GM13977 (cell line): ENCODE data around the gene CNST.
"Not testable (repeated sequence)": the region's sequence is repeated elsewhere in the genome, so short reads cannot be mapped to it uniquely, and the experiment has no call there.

Experiments
- DNase-seq: peaks from one replicate; pipeline ENCODE4 v3.0.0; 2012; ENCODE audit warnings: low spot score
- in situ Hi-C: fragments of 300-500 bp; cut with MboI; formaldehyde crosslinking; loops from one replicate; pipeline ENCODE4 v1.12.0; 2022; ENCODE audit warnings: low sequenced_read_pairs, low pct_unique_long_range_greater_than_20kb, mixed read lengths, inconsistent platforms; ENCODE audit not compliant: unreplicated experiment
- TF ChIP-seq, protein P1 (sequence below): IDR thresholded peaks from 2 replicates; pipeline ENCODE4 v1.5.1; 2012; ENCODE audit warnings: mild to moderate bottlenecking, control low read depth; ENCODE audit not compliant: insufficient read depth; ENCODE audit errors: extremely low read depth, missing control alignments

CNST gene

DNA sequence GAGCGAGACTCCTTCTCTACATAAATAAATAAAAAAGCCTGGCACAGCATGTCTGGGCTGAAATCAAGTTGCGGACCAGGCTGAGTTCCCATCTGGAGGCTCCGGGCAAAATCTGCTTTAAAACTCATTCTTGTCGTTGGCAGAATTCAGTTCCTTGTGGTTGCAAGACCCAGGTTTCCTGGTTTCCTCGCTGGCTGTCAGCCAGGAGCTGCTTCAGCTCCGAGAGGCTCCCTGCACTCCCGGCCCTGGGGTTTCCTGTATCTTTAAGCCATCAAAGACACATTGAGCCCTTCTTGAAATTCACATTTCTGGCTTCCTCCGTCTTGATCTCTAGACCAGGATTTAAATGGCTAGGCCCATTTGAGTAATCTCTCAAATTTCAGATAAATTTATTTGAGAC is 137.3 kb downstream of the CNST start:
- in situ Hi-C loops: no loop called here
- TF ChIP-seq, protein P1, sequence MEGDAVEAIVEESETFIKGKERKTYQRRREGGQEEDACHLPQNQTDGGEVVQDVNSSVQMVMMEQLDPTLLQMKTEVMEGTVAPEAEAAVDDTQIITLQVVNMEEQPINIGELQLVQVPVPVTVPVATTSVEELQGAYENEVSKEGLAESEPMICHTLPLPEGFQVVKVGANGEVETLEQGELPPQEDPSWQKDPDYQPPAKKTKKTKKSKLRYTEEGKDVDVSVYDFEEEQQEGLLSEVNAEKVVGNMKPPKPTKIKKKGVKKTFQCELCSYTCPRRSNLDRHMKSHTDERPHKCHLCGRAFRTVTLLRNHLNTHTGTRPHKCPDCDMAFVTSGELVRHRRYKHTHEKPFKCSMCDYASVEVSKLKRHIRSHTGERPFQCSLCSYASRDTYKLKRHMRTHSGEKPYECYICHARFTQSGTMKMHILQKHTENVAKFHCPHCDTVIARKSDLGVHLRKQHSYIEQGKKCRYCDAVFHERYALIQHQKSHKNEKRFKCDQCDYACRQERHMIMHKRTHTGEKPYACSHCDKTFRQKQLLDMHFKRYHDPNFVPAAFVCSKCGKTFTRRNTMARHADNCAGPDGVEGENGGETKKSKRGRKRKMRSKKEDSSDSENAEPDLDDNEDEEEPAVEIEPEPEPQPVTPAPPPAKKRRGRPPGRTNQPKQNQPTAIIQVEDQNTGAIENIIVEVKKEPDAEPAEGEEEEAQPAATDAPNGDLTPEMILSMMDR: no peak
- no peak for DNase-seq

DNA sequence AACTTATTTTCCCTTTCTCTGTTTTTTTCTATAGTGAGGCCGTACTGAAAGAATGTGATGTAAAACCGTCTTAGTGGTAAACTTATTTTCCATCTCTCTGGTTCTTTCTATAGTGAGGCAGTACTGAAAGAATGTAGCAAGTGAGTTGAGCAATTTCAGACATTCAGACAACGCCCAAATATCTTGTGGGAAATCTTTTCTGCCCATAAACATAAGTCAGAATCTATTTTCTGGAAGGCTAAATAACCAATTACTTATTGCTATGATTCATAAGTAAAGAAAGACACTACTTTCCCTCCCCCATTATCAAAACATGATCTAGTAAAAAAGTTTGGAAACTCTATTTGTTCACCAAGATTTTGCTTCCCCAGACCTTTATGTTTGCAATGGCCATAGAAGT is 139.1 kb downstream of the CNST start:
- TF ChIP-seq, protein P1: no peak

DNA sequence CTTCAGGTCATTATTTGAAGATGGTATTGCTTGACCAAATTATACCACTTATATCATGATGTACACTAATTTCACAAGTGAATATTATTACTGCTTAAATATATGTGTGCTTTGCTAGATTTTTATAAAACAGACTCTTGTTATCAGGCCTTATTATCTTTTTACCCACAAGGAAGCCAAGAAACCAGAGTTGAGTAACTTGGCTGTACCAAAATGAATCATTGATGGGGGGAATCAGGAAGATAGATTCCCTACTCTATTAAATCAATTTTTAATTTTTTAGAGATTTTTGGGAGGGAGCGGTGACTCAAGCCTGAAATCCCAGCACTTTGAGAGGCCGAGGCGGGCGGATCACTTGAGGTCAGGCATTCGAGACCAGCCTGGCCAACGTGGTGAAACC is 141.9 kb downstream of the CNST start:
- in situ Hi-C loops: no loop called here
- DNase-seq: no peak
- TF ChIP-seq, protein P1: no peak

More for the DNA sequence above, 139.1 kb downstream of the CNST start:
- DNase-seq: no peak
- in situ Hi-C loops: no loop called here

DNA sequence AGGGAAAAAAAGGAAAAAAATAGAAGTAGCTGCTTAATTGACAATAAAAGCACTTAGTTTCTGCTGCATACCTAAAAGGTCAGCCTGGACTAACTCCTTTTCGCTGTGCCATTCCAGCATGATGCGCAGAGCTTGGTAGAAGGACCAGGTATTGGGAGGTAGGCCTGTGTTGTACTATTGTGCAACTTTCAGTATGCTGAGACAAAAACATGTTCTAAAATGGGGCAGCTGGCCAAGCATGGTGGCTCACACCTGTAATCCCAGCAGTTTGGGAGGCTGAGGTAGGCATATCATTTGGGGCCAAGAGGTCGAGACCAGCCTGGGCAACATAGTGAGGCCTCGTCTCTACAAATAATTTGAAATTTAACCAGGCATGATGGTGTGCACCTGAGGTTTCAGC is 142.9 kb downstream of the CNST start:
- no peak for DNase-seq
- in situ Hi-C loops: no loop called here
- TF ChIP-seq, protein P1: no peak

- in situ Hi-C loops: no loop called here
- TF ChIP-seq, protein P1: no peak
- no peak for DNase-seq
Measured at GRCh38 chr1:246709835-246710234, 143.6 kb downstream of the CNST start.

GRCh38 chr1:246711548-246712003 is 145.3 kb downstream of the CNST start:
- in situ Hi-C loops: no loop called here
- DNase-seq: no peak
- TF ChIP-seq, protein P1: no peak

- in situ Hi-C loops: not testable (repeated sequence)
Measured at GRCh38 chr1:246712428-246712827, 146.2 kb downstream of the CNST start.

More at GRCh38 chr1:246712428-246712827, 146.2 kb downstream of the CNST start:
- DNase-seq: not testable (repeated sequence)
